H1 (cell line): Measurements from ENCODE around the gene PLCB1. TPM values are rescaled to one million over a fixed set of nuclear protein-coding genes. Genes with fewer than 3 reads are reported as not detected.

Experiments
- EGR1 ChIP-seq: IDR thresholded peaks from 2 replicates; pipeline ENCODE4 v1.6.1; 2011; ENCODE audit warnings: low read depth, low read length, borderline replicate concordance
- FOSL1 ChIP-seq: IDR thresholded peaks from 2 replicates; pipeline ENCODE4 v1.6.1; 2011; ENCODE audit warnings: mild to moderate bottlenecking, low read depth, low read length, moderate library complexity; ENCODE audit not compliant: insufficient read depth
- HDAC2 ChIP-seq, 2 experiments: fragments of 300-600 bp in 1 of 2; sonication (generic) in 1 of 2; IDR thresholded peaks; 2 replicates each; pipeline ENCODE4 v1.6.1; 2011 to 2012; ENCODE audit warnings: low read depth in 2 of 2, low read length in 2 of 2, mild to moderate bottlenecking in 2 of 2, moderate library complexity in 2 of 2, borderline replicate concordance in 1 of 2, inconsistent platforms in 1 of 2
- JUN ChIP-seq: IDR thresholded peaks from 2 replicates; pipeline ENCODE4 v1.6.1; 2011; ENCODE audit warnings: low read depth, mild to moderate bottlenecking, improper control_type of control experiment, low read length
- SIX5 ChIP-seq: IDR thresholded peaks from 2 replicates; pipeline ENCODE4 v1.6.1; 2011; ENCODE audit warnings: mild to moderate bottlenecking, low read depth, low read length
- SP4 ChIP-seq: IDR thresholded peaks from 2 replicates; pipeline ENCODE4 v1.6.1; 2012; ENCODE audit warnings: low read length, inconsistent platforms
- polyA plus RNA-seq, 7 experiments: library from polyadenylated mRNA; depleted of rRNA in 3 of 7; stranded (reverse) in 5 of 7; unstranded in 2 of 7; fragments of >200 nt in 5 of 7; fragments of 200-250 nt in 2 of 7; gene quantifications; 1 replicate in 5 of 7; 2 replicates in 1 of 7; 4 replicates in 1 of 7; pipeline versions ENCODE4 v1.2.1 to v1.2.3, GENCODE V29; 2011 to 2013; ENCODE audit warnings: missing spikeins in 2 of 7, mixed read lengths in 2 of 7
- total RNA-seq: library from RNA; stranded (reverse); fragmentation: NEBNext Ultra II Directional; extraction: Animal tissue kit (Norgen Biotek cat#: 25700); gene quantifications from 2 replicates; pipeline ENCODE4 v1.2.1, GENCODE V29; 2021

PLCB1 gene
- total and polyA plus RNA-seq, 2 of the 8 experiments (the other 6 are each of a cell fraction or from before 2014, with no cell fraction given), result 2.6 to 9.1 TPM

GRCh38 chr20:8854571-8854970 is 722.5 kb downstream of the PLCB1 start (continued):
- no peak for TF ChIP-seq EGR1
- no peak for TF ChIP-seq SIX5
- TF ChIP-seq HDAC2 (IDR thresholded peaks at IDR 0.05; ENCODE audit: borderline replicate concordance in 1 of 2, low read depth in 2 of 2, low read length in 2 of 2), result no peak
- TF ChIP-seq FOSL1, result no peak
- no peak for TF ChIP-seq JUN
- no peak for TF ChIP-seq SP4
